GM18868 (cell line): ENCODE data around the gene RBMS1.

Experiments
- ATAC-seq: cut with Tn5 transposase; IDR thresholded peaks from one replicate; pipeline ENCODE4 v1.9.1; 2021; ENCODE audit warnings: mild to moderate bottlenecking, moderate library complexity; ENCODE audit not compliant: unreplicated experiment

RBMS1 gene

GRCh38 chr2:160258492-160258805, 235.2 kb downstream of the RBMS1 start:
- no peak for ATAC-seq

- no peak for ATAC-seq
These were observed 235.7 kb downstream of the RBMS1 start for GRCh38 chr2:160257743-160258491.

DNA sequence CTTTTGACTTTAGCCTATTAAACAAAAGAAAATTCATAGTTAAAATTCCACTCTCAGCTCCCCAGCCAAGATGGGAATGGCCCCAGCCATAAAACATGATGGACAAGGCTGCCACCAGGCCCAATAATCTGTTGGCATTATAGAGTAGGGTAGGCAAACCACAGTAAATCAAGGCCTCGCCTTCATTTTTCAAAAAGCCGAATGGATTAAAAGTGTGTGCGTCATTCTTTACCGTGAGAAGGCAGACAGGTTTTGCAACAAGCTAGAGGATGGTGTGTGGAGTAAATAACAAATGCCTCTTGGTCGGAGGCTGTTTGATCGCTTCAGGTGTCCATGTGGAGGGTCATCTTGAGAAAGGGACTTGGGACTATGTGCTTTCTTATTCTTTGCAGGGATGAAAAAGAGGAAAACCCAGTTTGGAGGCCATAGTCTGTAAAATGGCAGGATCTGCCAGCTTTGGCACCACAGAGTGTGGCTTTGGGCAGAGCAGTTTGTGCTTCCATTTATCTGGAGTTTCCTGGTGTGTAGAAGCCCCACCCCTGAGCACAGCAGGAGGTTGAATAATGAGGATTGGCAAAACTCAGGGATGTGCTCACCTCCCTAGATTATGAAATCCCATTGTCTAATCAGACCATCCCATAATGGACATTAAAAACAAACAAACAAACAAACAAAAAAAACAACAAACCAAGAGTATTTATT, 236.4 kb downstream of the RBMS1 start:
- no peak for ATAC-seq

DNA sequence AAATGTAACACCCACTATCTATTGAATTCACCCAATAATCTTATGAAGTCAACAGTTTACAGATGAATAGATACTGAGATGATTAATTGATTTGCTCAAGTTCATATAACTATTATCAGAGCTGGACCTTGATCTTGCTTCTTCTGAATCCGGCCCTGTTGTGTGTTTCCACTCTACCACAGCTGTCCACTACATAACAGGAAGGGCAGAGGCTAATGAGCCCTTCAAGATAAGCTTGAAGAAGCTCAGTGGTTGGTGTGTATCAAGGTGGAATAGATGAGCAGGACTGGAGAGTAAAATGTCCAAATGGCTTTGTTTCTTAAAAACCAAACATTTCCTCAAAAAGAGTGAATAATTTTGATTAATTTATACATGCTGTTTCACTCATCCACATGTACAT, 237.1 kb downstream of the RBMS1 start:
- no peak for ATAC-seq

DNA sequence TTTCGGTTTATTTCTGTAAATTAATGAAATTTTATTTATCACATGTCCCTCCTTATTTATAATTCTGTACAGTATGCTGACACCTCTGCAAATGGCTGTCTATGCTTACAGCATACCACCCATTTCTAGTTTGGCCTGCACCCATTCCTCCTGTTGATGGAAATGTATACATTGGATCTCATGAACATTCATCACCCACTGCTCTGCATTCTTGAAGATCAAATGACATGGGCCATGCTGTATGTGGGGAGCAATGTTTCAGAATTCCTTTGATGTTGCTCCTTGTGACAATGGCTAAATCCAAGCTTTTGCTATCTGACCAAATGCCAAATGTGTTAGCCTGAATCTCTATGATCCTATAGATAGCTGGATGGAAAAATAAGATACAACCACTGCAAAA, 238.2 kb downstream of the RBMS1 start:
- ATAC-seq: no peak

DNA sequence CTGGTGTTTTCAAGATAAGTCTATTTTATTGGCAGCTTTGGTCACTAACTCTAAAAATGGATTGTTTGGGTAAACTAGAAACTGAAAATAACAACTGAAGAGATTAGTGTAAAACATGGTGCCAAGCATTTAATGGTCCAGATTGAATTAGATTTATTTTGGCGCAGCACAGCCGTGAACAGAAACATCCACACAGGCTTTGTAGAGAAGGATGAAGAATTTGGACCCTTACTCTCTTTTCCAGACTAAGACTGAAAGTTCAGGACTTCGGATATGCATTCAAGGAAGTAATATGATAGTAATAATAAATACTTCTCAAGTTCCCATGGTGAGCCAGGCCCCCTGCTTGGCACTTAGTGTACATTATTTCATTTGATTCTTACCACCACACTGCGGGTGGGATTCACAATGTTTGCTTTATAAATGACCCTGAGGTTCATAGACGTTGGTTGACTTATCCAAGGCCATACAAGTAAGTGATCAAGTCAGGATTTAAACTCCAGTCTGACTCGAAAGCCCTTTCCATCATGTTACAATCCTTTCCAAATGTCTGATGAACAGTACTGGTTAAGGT, 239.3 kb downstream of the RBMS1 start:
- ATAC-seq: no peak

- ATAC-seq: no peak
These were observed 240.0 kb downstream of the RBMS1 start for GRCh38 chr2:160253440-160254188.

- ATAC-seq: no peak
These were observed 240.7 kb downstream of the RBMS1 start for GRCh38 chr2:160252900-160253299.

GRCh38 chr2:160252278-160252887, 241.2 kb downstream of the RBMS1 start:
- ATAC-seq: no peak

DNA sequence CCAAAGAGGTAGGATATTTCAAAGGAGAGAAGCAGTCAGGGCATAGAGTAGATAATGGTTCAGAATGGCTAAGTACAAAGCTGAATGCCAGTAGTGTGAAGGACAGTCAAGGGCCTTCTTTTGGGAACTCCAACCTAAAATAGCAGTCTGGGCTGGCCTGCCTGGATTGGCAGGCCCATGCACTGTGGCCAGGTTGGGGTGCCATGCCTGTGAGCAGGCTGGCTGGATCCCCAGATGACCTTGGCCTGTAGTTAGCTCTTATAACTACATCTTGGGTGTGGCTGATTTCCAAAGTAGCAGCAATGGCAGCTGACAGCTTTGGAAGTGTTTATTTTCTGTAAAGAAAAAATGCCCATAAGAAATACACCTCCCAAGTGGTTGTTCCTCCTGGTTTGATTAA, 242.0 kb downstream of the RBMS1 start:
- ATAC-seq: no peak

- ATAC-seq: no peak
These were observed 243.7 kb downstream of the RBMS1 start for GRCh38 chr2:160249876-160250275.

DNA sequence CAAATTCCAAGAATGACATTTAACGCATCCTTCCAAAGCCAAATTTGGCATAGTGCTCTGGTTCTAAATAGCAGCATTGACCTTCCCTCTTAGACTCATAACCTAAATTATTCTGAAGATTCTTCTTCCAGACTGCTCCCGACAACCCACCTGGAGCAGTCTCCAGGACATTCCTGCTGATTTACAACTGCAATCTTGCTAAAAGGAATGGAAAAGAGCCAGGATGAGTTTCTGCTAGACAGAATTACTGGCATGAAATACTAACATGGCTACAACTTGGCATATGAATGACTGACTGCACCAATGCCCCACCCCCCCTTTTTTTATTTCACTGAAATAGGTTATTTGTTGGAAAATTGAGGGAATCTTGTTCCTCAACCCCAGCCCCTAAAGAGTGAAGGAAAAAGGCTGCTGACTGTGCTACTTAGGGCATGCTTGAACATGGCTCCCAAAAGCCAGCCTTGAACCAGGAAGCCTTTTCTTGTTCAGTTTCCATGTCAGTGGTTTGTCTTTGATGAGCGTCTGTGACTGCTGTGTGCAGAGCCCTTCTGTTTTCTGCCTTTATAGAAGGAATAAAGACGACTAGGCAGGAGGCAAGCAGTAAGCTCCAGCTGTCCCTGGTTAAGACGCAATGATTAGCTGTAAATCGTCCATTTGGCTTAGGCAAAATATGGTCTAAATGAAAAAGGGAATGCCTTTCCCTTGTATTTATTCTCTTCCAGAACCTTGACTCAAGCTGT, 246.1 kb downstream of the RBMS1 start:
- no peak for ATAC-seq

- no peak for ATAC-seq
These were observed 247.3 kb downstream of the RBMS1 start for GRCh38 chr2:160246356-160246755.

DNA sequence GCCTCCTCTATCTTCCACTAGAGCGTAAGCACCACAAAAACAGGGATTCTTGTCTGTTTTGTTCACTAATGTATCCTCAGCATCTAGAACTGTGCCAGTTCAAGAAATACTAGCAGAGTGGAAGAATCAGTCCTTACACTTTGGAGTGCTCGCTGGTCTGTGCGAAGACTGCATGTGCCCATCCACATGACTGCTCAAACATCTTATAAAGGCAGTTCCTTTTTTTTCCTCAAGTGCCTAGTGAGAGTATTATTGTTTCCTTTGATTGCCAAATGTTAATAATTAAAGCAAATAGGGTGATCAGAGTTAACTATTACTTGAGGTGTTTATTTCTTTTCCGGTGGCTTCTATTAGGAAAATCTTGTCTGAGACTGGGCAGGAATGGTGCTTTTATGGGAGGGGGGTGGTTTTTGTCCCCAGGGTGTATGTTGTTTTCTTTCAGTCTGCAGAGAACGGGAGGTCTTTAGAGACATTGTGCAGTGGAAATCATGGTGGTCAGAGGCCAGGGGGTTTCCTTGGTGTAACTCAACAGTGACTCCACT, 247.9 kb downstream of the RBMS1 start:
- ATAC-seq: no peak

DNA sequence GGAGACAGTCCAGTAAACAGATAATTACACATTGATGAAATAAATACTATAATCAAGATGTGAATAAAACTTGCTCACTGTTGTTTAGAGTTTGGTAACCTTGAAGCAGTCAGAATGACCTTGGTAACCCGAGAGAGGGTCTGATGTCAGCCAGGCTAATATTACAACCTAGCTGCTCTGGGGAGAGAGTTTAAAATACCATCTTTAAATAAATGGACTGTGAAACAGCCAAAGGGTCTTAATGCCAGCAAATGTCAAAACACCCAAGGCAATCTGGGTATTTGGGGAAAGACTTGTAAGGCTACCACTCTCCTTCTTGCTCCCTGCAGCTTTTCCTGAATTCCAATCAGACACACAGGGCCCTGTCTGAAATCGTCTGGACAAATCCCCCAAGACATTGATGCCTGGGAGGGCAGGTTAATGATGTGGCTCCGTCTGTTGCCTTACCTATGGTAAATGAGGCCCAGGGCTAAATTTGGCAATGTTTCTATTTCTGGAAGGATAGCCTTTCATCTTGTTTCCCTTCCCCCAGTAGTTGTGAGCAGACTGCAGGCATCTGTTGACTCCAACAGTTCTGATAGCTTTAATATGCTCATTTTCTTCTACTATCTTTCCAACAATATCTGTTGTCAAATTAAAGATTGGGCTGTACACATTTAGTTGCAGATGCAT, 250.6 kb downstream of the RBMS1 start:
- no peak for ATAC-seq

- no peak for ATAC-seq
These were observed 252.1 kb downstream of the RBMS1 start for GRCh38 chr2:160241251-160242137.

- no peak for ATAC-seq
These were observed 254.2 kb downstream of the RBMS1 start for GRCh38 chr2:160239436-160239835.

GRCh38 chr2:160238392-160238791, 255.2 kb downstream of the RBMS1 start:
- no peak for ATAC-seq
